ENCODE data around the gene ZBTB21. TPM values are rescaled to one million over a fixed set of nuclear protein-coding genes. Genes with fewer than 3 reads are reported as not detected.

The ZBTB21 gene
- total and polyA plus RNA-seq, 9 of the 15 experiments (the other 6 are each of a cell fraction or from before 2014, with no cell fraction given) = 2.2 to 15.2 (median 8.7) TPM

DNA sequence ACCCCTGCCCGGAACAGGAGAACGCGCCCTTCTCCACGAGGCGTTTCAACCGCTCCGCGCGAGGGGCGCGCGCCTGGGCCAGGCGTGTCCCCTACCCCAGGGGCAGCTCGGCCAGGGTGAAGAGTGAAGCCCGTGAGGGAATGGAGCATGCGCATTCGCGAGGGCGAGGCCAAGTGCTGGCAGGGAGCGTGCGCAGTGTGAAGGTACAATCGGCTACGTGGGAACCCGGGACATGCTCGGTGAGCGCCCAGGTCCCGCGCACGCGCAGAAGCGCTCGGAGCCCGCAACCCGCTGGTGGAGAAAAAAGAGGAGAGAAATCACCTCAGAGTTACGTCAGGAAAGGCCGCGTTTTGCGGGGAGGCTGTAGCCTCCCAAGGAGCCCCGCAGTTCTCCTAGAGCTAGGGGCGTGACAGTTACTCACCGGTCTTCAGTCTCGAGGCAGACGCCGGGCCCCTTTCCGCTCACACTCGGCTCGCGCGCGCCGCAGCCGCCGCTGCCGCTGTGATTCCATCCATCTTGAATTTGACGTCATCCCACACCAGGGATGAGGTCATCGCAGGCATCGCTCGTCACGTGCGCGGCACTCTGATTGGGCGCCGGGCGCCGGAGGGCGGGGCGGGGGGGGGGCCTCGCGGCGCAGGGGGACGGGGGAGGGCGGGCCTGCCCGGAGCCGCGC is at the start of gene ZBTB21 (continued):
- peak; percentile 78; the same call in 1 of the 2 replicates for TF ChIP-seq BCOR (IDR thresholded peaks at IDR 0.05)
- TF ChIP-seq GTF2F1 (IDR thresholded peaks at IDR 0.05; ENCODE audit: low read depth, low read length) = 0 out of 2 replicates have a peak, but pooled peaks have one; percentile 27
- TF ChIP-seq VEZF1 (CRISPR knock-in tag; IDR thresholded peaks at IDR 0.05) = peak; percentile 99
- TF ChIP-seq BHLHE40 (IDR thresholded peaks at IDR 0.05; ENCODE audit: low read length) = peak; percentile 98
- 0 out of 4 replicates have a peak, but pooled peaks of 1 of the 2 experiments have one; percentile 31 for TF ChIP-seq SRF (CRISPR knock-in tag; IDR thresholded peaks at IDR 0.05)
- 0 out of 2 replicates have a peak, but pooled peaks have one; percentile 19 for TF ChIP-seq LEF1 (IDR thresholded peaks at IDR 0.05)
- peak; percentile 86 for TF ChIP-seq POLR2G (IDR thresholded peaks at IDR 0.05; ENCODE audit: low read depth, low read length)
- TF ChIP-seq, protein P1, sequence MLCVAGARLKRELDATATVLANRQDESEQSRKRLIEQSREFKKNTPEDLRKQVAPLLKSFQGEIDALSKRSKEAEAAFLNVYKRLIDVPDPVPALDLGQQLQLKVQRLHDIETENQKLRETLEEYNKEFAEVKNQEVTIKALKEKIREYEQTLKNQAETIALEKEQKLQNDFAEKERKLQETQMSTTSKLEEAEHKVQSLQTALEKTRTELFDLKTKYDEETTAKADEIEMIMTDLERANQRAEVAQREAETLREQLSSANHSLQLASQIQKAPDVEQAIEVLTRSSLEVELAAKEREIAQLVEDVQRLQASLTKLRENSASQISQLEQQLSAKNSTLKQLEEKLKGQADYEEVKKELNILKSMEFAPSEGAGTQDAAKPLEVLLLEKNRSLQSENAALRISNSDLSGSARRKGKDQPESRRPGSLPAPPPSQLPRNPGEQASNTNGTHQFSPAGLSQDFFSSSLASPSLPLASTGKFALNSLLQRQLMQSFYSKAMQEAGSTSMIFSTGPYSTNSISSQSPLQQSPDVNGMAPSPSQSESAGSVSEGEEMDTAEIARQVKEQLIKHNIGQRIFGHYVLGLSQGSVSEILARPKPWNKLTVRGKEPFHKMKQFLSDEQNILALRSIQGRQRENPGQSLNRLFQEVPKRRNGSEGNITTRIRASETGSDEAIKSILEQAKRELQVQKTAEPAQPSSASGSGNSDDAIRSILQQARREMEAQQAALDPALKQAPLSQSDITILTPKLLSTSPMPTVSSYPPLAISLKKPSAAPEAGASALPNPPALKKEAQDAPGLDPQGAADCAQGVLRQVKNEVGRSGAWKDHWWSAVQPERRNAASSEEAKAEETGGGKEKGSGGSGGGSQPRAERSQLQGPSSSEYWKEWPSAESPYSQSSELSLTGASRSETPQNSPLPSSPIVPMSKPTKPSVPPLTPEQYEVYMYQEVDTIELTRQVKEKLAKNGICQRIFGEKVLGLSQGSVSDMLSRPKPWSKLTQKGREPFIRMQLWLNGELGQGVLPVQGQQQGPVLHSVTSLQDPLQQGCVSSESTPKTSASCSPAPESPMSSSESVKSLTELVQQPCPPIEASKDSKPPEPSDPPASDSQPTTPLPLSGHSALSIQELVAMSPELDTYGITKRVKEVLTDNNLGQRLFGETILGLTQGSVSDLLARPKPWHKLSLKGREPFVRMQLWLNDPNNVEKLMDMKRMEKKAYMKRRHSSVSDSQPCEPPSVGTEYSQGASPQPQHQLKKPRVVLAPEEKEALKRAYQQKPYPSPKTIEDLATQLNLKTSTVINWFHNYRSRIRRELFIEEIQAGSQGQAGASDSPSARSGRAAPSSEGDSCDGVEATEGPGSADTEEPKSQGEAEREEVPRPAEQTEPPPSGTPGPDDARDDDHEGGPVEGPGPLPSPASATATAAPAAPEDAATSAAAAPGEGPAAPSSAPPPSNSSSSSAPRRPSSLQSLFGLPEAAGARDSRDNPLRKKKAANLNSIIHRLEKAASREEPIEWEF (CRISPR knock-in tag; IDR thresholded peaks at IDR 0.05) = no peak
- TF ChIP-seq FOSL1 (tag; conservative IDR thresholded peaks at IDR 0.05) = peak; percentile 87
- TF ChIP-seq RBM25 (IDR thresholded peaks at IDR 0.05; ENCODE audit: low read depth, low read length, severe bottlenecking) = peak; percentile 57
- TF ChIP-seq E2F3 (CRISPR knock-in tag; IDR thresholded peaks at IDR 0.05) = peak; percentile 61; the same call in 1 of the 2 replicates
- TF ChIP-seq ZNF740 (CRISPR knock-in tag; IDR thresholded peaks at IDR 0.05) = no peak
- TF ChIP-seq ZNF740 (tag; IDR thresholded peaks at IDR 0.05) = peak in 1 of 2 experiments; percentile 96; a peak in 2 of 4 replicates
- no peak for TF ChIP-seq PRPF4 (IDR thresholded peaks at IDR 0.05; ENCODE audit: insufficient read depth, low read depth, low read length, poor library complexity, severe bottlenecking)
- TF ChIP-seq, protein P2, sequence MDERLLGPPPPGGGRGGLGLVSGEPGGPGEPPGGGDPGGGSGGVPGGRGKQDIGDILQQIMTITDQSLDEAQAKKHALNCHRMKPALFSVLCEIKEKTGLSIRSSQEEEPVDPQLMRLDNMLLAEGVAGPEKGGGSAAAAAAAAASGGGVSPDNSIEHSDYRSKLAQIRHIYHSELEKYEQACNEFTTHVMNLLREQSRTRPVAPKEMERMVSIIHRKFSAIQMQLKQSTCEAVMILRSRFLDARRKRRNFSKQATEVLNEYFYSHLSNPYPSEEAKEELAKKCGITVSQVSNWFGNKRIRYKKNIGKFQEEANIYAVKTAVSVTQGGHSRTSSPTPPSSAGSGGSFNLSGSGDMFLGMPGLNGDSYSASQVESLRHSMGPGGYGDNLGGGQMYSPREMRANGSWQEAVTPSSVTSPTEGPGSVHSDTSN (CRISPR knock-in tag; IDR thresholded peaks at IDR 0.05; ENCODE audit: low read depth) = no peak
- TF ChIP-seq, protein P2 (tag; conservative IDR thresholded peaks at IDR 0.05; ENCODE audit: low read depth) = no peak
- peak; percentile 82; the same call in 1 of the 2 replicates for TF ChIP-seq ZNF589 (CRISPR knock-in tag; IDR thresholded peaks at IDR 0.05; ENCODE audit: low read depth)

Data from K562 (cell line).